GM12891 (cell line): ENCODE data around the gene ANKDD1A.
A peak's percentile ranks its signal among the peaks of the same experiment; 100 is the strongest.

ENCODE experiments used
- DNase-seq: peaks from one replicate; pipeline ENCODE4 v3.0.0; 2011; ENCODE audit warnings: low spot score; ENCODE audit not compliant: insufficient read length
- FAIRE-seq: peaks from 2 replicates; lab custom pipeline; 2011; peaks lifted over from hg19 to GRCh38; lab: Jason Lieb, UNC
- PAX5 ChIP-seq: IDR thresholded peaks from 2 replicates; pipeline ENCODE4 v1.6.1; 2011; ENCODE audit warnings: low read length, moderate library complexity, mild to moderate bottlenecking; ENCODE audit not compliant: insufficient read depth, severe bottlenecking
- POLR2A ChIP-seq: IDR thresholded peaks from 2 replicates; pipeline ENCODE4 v1.6.1; 2011; ENCODE audit warnings: low read depth, low read length, control low read depth
- POLR2AphosphoS5 ChIP-seq: IDR thresholded peaks from 2 replicates; pipeline ENCODE4 v1.6.1; 2011; ENCODE audit warnings: low read depth, low read length, control low read depth
- POU2F2 ChIP-seq: IDR thresholded peaks from 2 replicates; pipeline ENCODE4 v1.6.1; 2011; ENCODE audit warnings: low read depth, mild to moderate bottlenecking, control low read depth, low read length, moderate library complexity
- SPI1 ChIP-seq: IDR thresholded peaks from 2 replicates; pipeline ENCODE4 v1.6.1; 2011; ENCODE audit warnings: low read depth, low read length, control low read depth
- TAF1 ChIP-seq: IDR thresholded peaks from 2 replicates; pipeline ENCODE4 v1.6.1; 2011; ENCODE audit warnings: low read depth, low read length, control low read depth

ANKDD1A gene

DNA sequence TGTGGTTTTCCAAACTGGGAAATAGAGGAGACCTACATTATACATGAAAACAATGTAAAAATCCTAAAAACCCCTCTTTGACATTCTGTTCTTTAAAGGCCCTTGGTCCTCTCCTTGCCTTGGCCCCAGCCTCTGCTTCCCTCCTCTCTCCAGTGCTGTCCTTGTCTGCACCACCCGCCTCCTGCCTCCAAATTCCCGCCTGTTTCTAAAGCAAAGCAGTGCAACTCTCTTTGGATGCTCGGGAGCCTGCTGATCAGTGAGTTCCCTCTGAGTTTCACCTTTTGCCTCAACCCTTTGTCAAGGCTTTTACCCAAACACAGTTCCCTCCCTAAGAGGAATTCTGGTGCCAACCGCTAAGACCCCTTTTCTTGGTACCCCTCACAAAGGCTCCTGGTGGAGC, 8.0 kb downstream of the ANKDD1A start:
- FAIRE-seq, result no peak
- no peak for TF ChIP-seq PAX5
- no peak for TF ChIP-seq TAF1
- TF ChIP-seq POU2F2, result no peak
- no peak for TF ChIP-seq POLR2AphosphoS5
- no peak for TF ChIP-seq SPI1
- TF ChIP-seq POLR2A, result no peak

DNA sequence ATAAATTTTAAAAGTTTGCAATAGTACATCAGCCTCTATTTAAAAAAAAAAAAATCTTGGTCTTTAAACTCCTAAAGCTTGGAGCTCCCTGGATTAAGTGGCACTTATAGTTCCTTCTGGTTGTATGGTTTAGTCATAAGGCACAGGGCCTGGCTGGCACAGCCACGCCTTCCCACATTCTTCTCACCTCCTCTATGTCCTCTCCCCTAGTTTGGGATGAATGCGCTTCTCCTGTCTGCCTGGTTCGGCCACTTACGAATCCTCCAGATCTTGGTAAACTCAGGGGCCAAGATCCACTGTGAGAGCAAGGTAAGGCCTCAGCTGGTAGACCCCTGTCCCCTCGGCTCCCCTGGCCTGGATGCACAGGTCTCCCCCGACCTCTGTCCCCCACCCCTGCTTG, 10.0 kb downstream of the ANKDD1A start:
- FAIRE-seq (no peak), DNase-seq (no peak)
- TF ChIP-seq POLR2A (no peak), PAX5 (no peak), POLR2AphosphoS5 (no peak), POU2F2 (no peak), SPI1 (no peak), TAF1 (no peak)

More for the DNA sequence above, 8.0 kb downstream of the ANKDD1A start:
- no peak for DNase-seq

GRCh38 chr15:64923546-64923945, 11.8 kb downstream of the ANKDD1A start:
- DNase-seq (no peak), FAIRE-seq (no peak)

DNA sequence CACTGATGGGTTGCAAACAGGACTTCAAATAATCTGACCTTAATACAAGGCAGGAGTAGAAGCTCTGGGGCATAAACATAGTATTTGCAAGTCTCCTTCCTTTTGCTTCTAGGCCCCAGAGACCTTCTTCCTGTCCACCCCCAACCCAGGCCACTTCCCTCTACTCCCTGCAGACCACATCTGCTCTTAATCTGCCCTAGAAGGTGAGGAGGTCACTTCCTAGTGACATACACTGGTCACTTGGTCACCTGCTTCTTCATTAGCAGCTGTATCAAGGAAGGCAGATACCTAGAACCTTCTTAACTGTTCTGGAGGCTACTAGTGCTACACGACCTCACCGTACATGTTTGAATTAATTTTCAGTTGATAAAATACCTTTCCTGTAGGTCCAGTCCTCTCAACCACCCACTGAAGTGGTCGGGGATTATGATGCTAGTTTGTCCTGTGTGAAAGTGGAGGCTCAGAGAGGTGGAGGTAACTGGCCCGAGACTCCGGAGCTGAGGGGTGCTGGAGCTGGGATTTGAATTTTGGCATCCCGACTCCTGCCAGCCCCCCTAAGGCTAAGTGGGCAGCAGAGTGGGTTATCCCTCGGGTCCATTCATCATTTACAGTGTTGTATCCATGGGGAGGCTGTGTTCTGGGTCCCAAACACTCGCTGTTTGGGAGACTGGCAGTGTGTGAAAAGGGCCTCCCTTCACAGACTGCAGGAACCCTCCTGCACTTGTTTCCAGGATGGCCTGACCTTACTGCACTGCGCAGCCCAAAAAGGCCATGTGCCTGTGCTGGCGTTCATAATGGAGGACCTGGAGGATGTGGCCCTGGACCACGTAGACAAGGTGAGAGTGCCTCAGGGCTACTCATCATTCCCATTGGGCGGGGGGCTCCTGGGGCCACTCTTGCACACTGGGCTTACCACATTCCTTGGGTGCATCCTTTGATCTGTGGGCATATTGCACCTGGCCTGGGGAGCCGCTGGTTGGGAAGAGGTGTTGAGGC, 13.9 kb downstream of the ANKDD1A start:
- FAIRE-seq, result no peak
- no peak for DNase-seq
- no peak for TF ChIP-seq TAF1
- no peak for TF ChIP-seq POLR2AphosphoS5
- TF ChIP-seq PAX5, result no peak
- TF ChIP-seq SPI1, result no peak
- TF ChIP-seq POU2F2, result no peak
- TF ChIP-seq POLR2A, result no peak

More at GRCh38 chr15:64923546-64923945, 11.8 kb downstream of the ANKDD1A start:
- TF ChIP-seq SPI1 (no peak), POLR2AphosphoS5 (no peak), POLR2A (no peak), PAX5 (no peak), TAF1 (no peak), POU2F2 (no peak)

DNA sequence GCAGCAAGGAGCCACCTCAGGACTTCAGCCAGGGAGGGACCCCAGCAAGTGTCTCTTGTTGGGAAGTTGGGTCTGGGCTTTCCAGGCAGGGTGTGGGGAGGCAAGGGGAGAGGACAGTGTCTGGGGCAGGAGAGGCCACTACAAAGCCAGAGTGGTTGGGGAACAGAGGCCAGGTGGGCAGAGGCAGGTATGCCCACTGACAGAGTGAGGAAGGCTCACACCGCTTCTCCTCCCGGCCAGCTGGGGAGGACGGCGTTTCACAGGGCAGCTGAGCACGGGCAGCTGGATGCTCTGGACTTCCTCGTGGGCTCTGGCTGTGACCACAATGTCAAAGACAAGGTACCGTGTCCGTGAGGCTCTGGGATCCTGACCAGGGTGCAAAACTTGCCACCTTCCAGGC, 15.0 kb downstream of the ANKDD1A start:
- DNase-seq (no peak), FAIRE-seq (no peak)
- no peak for TF ChIP-seq TAF1
- TF ChIP-seq POLR2A, result no peak
- no peak for TF ChIP-seq PAX5
- no peak for TF ChIP-seq POU2F2
- TF ChIP-seq POLR2AphosphoS5, result no peak
- TF ChIP-seq SPI1, result no peak

GRCh38 chr15:64928626-64929220, 17.0 kb downstream of the ANKDD1A start:
- DNase-seq (no peak), FAIRE-seq (peak; percentile 38)
- TF ChIP-seq SPI1 (no peak), POLR2AphosphoS5 (no peak), POU2F2 (no peak), POLR2A (no peak), TAF1 (no peak), PAX5 (no peak)

- no peak for TF ChIP-seq POLR2A
- no peak for TF ChIP-seq PAX5
- TF ChIP-seq POU2F2, result no peak
- no peak for TF ChIP-seq TAF1
- no peak for TF ChIP-seq SPI1
- no peak for TF ChIP-seq POLR2AphosphoS5
- DNase-seq, result peak; percentile 53
- peak; percentile 89 for FAIRE-seq
These were observed 18.4 kb downstream of the ANKDD1A start for GRCh38 chr15:64930019-64930652.

- DNase-seq (no peak), FAIRE-seq (peak; percentile 48)
- TF ChIP-seq PAX5 (no peak), POLR2AphosphoS5 (no peak), TAF1 (no peak), POU2F2 (no peak), POLR2A (no peak), SPI1 (no peak)
These were observed 19.2 kb downstream of the ANKDD1A start for GRCh38 chr15:64930778-64931371.

GRCh38 chr15:64931381-64931780, 19.7 kb downstream of the ANKDD1A start:
- TF ChIP-seq POLR2AphosphoS5, result no peak
- TF ChIP-seq PAX5, result no peak
- TF ChIP-seq SPI1, result no peak
- no peak for TF ChIP-seq POU2F2
- TF ChIP-seq POLR2A, result no peak
- no peak for TF ChIP-seq TAF1

GRCh38 chr15:64934023-64934422, 22.3 kb downstream of the ANKDD1A start:
- DNase-seq, result no peak
- no peak for TF ChIP-seq POLR2A
- TF ChIP-seq TAF1, result no peak
- no peak for TF ChIP-seq SPI1
- no peak for TF ChIP-seq POLR2AphosphoS5
- no peak for FAIRE-seq

More at GRCh38 chr15:64931381-64931780, 19.7 kb downstream of the ANKDD1A start:
- FAIRE-seq (no peak), DNase-seq (no peak)
